CD4-positive, alpha-beta T cell treated with Interferon alpha-2 for 1 hour (primary cell): ENCODE results near the gene TAF11L13.

ENCODE experiments used
- DNase-seq, 2 donors: peaks; one replicate each; pipeline ENCODE4 v3.0.0-alpha.2; 2020 to 2022

TAF11L13 gene

GRCh38 chr5:17680737-17681136 lies 48.8 kb downstream of the TAF11L13 start:
- DNase-seq: no peak
